ENCODE measurements around the gene MLXIP. TPM values are rescaled to one million over a fixed set of nuclear protein-coding genes. Genes with fewer than 3 reads are reported as not detected.

The MLXIP gene
- total and polyA plus RNA-seq, 2 of the 8 experiments (the other 6 are each of a cell fraction or from before 2014, with no cell fraction given): 5.5 to 40.5 TPM

GRCh38 chr12:122125452-122126341 lies 47.1 kb downstream of the MLXIP start (continued):
- TF ChIP-seq CBX8 (IDR thresholded peaks at IDR 0.05; ENCODE audit: borderline replicate concordance, low read depth, low read length) (no peak), USF2 (IDR thresholded peaks at IDR 0.05; ENCODE audit: low read length) (no peak), CTBP2 (IDR thresholded peaks at IDR 0.05; ENCODE audit: borderline replicate concordance, insufficient read depth, insufficient read length, low read length) (no peak), SAP30 (IDR thresholded peaks at IDR 0.05; ENCODE audit: insufficient read depth, insufficient replicate concordance, low read length) (no peak), POU5F1 (IDR thresholded peaks at IDR 0.05; ENCODE audit: low read depth, low read length) (no peak), NRF1 (IDR thresholded peaks at IDR 0.05; ENCODE audit: low read depth, low read length) (no peak)
